ENCODE data around the gene SMIM21. TPM values are rescaled to one million over a fixed set of nuclear protein-coding genes. Genes with fewer than 3 reads are reported as not detected.

Gene SMIM21
- total RNA-seq, 4 donors from 2014 or later: not detected

- intact Hi-C loops (cut with DNase I; ENCODE audit: low total_unique reads) (no loop called here), in situ Hi-C loops (cut with MboI; ENCODE audit: low sequenced_read_pairs in 4 of 4) (no loop called here)
- H3K27me3 ChIP-seq: peaks cover 0 to 14% (median 5%) of the 10 kb centered on the region in 3 donors
- TF ChIP-seq POLR2A (IDR thresholded peaks at IDR 0.05): no peak
- TF ChIP-seq CTCF (IDR thresholded peaks at IDR 0.05 in 4 of 5, conservative IDR thresholded peaks at IDR 0.05 in 1 of 5): no peak
- no peak overlapping the region for H3K4me3 ChIP-seq
- H3K36me3 ChIP-seq: no peaks in the 10 kb centered on the region
- no peaks in the 10 kb centered on the region for H3K9me3 ChIP-seq
- ATAC-seq (no peak), DNase-seq (no peak)
- no peaks in the 10 kb centered on the region for H3K4me1 ChIP-seq
- no peak overlapping the region for H3K27ac ChIP-seq
These were observed 11.8 kb upstream of the SMIM21 start for GRCh38 chr18:75439348-75439747.

- Histone ChIP-seq H3K4me3 (no peak overlapping the region), H3K9me3 (no peaks in the 10 kb centered on the region), H3K27me3 (peaks cover 0 to 14% (median 5%) of the 10 kb centered on the region in 3 donors), H3K36me3 (no peaks in the 10 kb centered on the region), H3K4me1 (no peaks in the 10 kb centered on the region), H3K27ac (no peak overlapping the region)
- ATAC-seq: no peak
- no peak for DNase-seq
- in situ Hi-C loops (cut with MboI; ENCODE audit: low sequenced_read_pairs in 4 of 4) (no loop called here), intact Hi-C loops (cut with DNase I; ENCODE audit: low total_unique reads) (no loop called here)
- TF ChIP-seq CTCF (IDR thresholded peaks at IDR 0.05 in 4 of 5, conservative IDR thresholded peaks at IDR 0.05 in 1 of 5) (no peak), POLR2A (IDR thresholded peaks at IDR 0.05) (no peak)
These were observed 11.4 kb upstream of the SMIM21 start for GRCh38 chr18:75438891-75439290.

- Histone ChIP-seq H3K27me3 (peaks cover 0 to 9% (median 5%) of the 10 kb centered on the region in 3 donors), H3K4me3 (no peak overlapping the region), H3K4me1 (no peaks in the 10 kb centered on the region), H3K9me3 (no peaks in the 10 kb centered on the region), H3K27ac (no peak overlapping the region), H3K36me3 (no peaks in the 10 kb centered on the region)
- DNase-seq: no peak
- intact Hi-C loops (cut with DNase I; ENCODE audit: low total_unique reads) (no loop called here), in situ Hi-C loops (cut with MboI; ENCODE audit: low sequenced_read_pairs in 4 of 4) (no loop called here)
- no peak for ATAC-seq
- TF ChIP-seq POLR2A (IDR thresholded peaks at IDR 0.05) (no peak), CTCF (IDR thresholded peaks at IDR 0.05 in 4 of 5, conservative IDR thresholded peaks at IDR 0.05 in 1 of 5) (no peak)
These were observed 10.5 kb upstream of the SMIM21 start for GRCh38 chr18:75437979-75438378.

GRCh38 chr18:75433098-75433497 is 5.6 kb upstream of the SMIM21 start:
- ATAC-seq (no peak), DNase-seq (no peak)
- intact Hi-C loops (cut with DNase I; ENCODE audit: low total_unique reads): no loop called here
- Histone ChIP-seq H3K9me3 (no peaks in the 10 kb centered on the region), H3K4me1 (no peaks in the 10 kb centered on the region), H3K27me3 (no peaks in the 10 kb centered on the region), H3K4me3 (no peak overlapping the region), H3K27ac (no peak overlapping the region), H3K36me3 (no peaks in the 10 kb centered on the region)
- in situ Hi-C loops (cut with MboI; ENCODE audit: low sequenced_read_pairs in 4 of 4): no loop called here
- TF ChIP-seq POLR2A (IDR thresholded peaks at IDR 0.05) (no peak), CTCF (IDR thresholded peaks at IDR 0.05 in 4 of 5, conservative IDR thresholded peaks at IDR 0.05 in 1 of 5) (no peak)

- no peaks in the 10 kb centered on the region for H3K9me3 ChIP-seq
- in situ Hi-C loops (cut with MboI; ENCODE audit: low sequenced_read_pairs in 4 of 4) (no loop called here), intact Hi-C loops (cut with DNase I; ENCODE audit: low total_unique reads) (no loop called here)
- H3K27ac ChIP-seq: no peak overlapping the region
- H3K4me3 ChIP-seq: no peak overlapping the region
- H3K27me3 ChIP-seq: no peaks in the 10 kb centered on the region
- no peak for DNase-seq
- no peak for ATAC-seq
- H3K4me1 ChIP-seq: no peaks in the 10 kb centered on the region
- no peaks in the 10 kb centered on the region for H3K36me3 ChIP-seq
- TF ChIP-seq CTCF (IDR thresholded peaks at IDR 0.05 in 4 of 5, conservative IDR thresholded peaks at IDR 0.05 in 1 of 5): no peak
- TF ChIP-seq POLR2A (IDR thresholded peaks at IDR 0.05): no peak
These were observed 2.5 kb upstream of the SMIM21 start for GRCh38 chr18:75429975-75430374.

Data from gastrocnemius medialis (tissue), 4 donors.